Left ventricle myocardium inferior (tissue), 1 donor: ENCODE data around the gene ZC3H12C. TPM values are rescaled to one million over a fixed set of nuclear protein-coding genes. Genes with fewer than 3 reads are reported as not detected.
"Not testable (repeated sequence)": the region's sequence is repeated elsewhere in the genome, so short reads cannot be mapped to it uniquely, and the experiment has no call there.

ENCODE experiments used
- DNase-seq: peaks from one replicate; pipeline ENCODE4 v3.0.0-alpha.2; 2020
- H3K27ac ChIP-seq: fragments of 200-600 bp; replicated peaks from 2 replicates; pipeline ENCODE4 v1.8.0; 2021
- H3K27me3 ChIP-seq: fragments of 200-600 bp; 2 replicates; pipeline ENCODE4 v1.8.0; 2021; ENCODE audit warnings: low read depth
- H3K36me3 ChIP-seq: fragments of 200-600 bp; 2 replicates; pipeline ENCODE4 v1.8.0; 2021
- H3K4me1 ChIP-seq: fragments of 200-600 bp; 2 replicates; pipeline ENCODE4 v1.8.0; 2021
- H3K4me3 ChIP-seq: fragments of 200-600 bp; 2 replicates; pipeline ENCODE4 v1.8.0; 2021; ENCODE audit warnings: mild to moderate bottlenecking, moderate library complexity
- H3K9me3 ChIP-seq: fragments of 200-600 bp; replicated peaks from 2 replicates; pipeline ENCODE4 v1.8.0; 2021
- intact Hi-C: fragments of 100-400 bp; cut with micrococcal nuclease; formaldehyde crosslinking; loops from one replicate; pipeline ENCODE4 v1.11.0; 2022
- total RNA-seq: library from RNA; stranded (reverse); fragmentation: NEBNext Ultra II Directional; extraction: Animal tissue kit (Norgen Biotek cat#: 25700); gene quantifications from one replicate; pipeline ENCODE4 v1.2.1, GENCODE V29; 2021
- TF ChIP-seq, protein P1 (sequence below): fragments of 200-600 bp; IDR thresholded peaks from 2 replicates; pipeline ENCODE4 v1.8.0; 2021; ENCODE audit warnings: antibody characterized with exemption, mild to moderate bottlenecking, borderline replicate concordance
- donor health status: DM: no; HTN: yes; CAD: no; lungs with severe emphysema.

The ZC3H12C gene
- total RNA-seq, 1 donor from 2014 or later, result 16.8 TPM

DNA sequence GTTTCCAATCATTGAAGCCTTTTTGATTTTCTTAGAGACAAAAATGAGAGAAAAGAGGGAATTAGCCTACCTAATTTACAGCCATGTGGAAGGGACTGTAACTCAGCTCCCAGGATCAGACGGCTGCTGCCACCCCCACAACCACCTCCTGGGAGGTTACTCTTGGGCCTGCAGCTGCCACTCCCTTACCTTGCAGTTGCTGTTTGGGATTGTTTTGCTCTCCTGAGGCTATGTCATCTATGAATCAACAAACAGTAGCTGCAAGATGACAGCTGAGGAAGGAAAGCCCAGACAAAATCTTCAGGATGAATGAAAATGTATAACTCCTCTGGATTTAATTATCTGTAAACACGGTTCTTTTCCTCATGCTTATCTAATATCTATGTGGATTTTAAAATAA is 28.0 kb upstream of the ZC3H12C start:
- intact Hi-C loops, result no loop called here
- DNase-seq, result no peak
- Histone ChIP-seq H3K27ac (no peak overlapping the region), H3K4me3 (no peak overlapping the region), H3K36me3 (no peaks in the 10 kb centered on the region), H3K9me3 (no peaks in the 10 kb centered on the region), H3K27me3 (no peaks in the 10 kb centered on the region), H3K4me1 (peaks cover 21% of the 10 kb centered on the region)
- TF ChIP-seq, protein P1, sequence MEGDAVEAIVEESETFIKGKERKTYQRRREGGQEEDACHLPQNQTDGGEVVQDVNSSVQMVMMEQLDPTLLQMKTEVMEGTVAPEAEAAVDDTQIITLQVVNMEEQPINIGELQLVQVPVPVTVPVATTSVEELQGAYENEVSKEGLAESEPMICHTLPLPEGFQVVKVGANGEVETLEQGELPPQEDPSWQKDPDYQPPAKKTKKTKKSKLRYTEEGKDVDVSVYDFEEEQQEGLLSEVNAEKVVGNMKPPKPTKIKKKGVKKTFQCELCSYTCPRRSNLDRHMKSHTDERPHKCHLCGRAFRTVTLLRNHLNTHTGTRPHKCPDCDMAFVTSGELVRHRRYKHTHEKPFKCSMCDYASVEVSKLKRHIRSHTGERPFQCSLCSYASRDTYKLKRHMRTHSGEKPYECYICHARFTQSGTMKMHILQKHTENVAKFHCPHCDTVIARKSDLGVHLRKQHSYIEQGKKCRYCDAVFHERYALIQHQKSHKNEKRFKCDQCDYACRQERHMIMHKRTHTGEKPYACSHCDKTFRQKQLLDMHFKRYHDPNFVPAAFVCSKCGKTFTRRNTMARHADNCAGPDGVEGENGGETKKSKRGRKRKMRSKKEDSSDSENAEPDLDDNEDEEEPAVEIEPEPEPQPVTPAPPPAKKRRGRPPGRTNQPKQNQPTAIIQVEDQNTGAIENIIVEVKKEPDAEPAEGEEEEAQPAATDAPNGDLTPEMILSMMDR, result no peak

DNA sequence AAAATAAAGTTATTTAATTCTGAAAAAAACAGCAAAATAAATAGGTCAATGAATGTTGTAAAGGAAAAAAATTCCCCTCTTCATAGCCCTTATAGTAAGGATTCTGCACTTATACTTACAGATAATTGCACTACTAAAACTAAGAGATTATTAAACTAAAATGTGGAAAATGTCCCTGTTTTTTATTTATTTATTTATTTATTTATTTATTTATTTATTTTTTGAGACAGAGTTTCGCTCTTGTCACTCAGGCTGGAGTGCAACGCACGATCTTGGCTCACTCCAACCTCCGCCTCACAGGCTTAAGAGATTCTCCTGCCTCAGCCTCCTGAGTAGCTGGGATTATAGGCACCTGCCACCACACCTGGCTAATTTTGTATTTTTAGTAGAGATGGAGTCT is 25.2 kb upstream of the ZC3H12C start:
- H3K36me3 ChIP-seq, intact Hi-C loops, DNase-seq, H3K9me3 ChIP-seq, H3K27me3 ChIP-seq, H3K4me3 ChIP-seq: not testable (repeated sequence)
- Histone ChIP-seq H3K4me1 (peaks cover 24% of the 10 kb centered on the region), H3K27ac (peak overlapping the region; percentile 77)

DNA sequence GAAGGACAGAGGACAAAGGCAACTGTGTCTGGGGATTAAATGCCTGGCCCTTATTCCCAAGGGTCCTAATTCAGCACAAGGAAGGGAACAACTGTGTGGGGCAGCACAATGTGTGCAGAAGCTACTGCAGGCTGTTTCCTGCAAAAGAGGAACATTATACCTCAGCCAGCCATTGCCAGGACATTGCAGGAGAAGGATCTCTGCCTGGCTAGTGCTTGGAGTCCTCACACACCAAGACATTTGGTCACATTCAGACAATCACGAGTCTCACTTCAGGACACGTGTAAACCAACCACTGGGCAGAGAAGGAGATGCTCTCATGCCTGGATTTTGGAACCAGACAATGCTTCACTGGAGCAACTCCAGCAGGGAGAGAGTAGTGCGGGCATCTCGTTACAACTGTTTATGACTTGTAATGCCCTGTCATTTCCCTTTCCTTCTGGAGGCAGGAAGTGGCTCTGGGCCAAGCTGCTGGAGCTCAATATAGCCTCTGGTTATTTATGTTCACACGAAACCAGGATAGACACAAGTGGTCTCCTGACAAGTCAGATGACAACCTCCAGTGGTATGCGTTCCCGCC is 23.9 kb upstream of the ZC3H12C start:
- Histone ChIP-seq H3K4me1 (peaks cover 24% of the 10 kb centered on the region), H3K36me3 (no peaks in the 10 kb centered on the region), H3K4me3 (peak overlapping the region; percentile 23), H3K9me3 (no peaks in the 10 kb centered on the region), H3K27ac (peak overlapping the region; percentile 77), H3K27me3 (no peaks in the 10 kb centered on the region)
- TF ChIP-seq, protein P1, result no peak
- intact Hi-C loops, result no loop called here
- peak; percentile 72 for DNase-seq

DNA sequence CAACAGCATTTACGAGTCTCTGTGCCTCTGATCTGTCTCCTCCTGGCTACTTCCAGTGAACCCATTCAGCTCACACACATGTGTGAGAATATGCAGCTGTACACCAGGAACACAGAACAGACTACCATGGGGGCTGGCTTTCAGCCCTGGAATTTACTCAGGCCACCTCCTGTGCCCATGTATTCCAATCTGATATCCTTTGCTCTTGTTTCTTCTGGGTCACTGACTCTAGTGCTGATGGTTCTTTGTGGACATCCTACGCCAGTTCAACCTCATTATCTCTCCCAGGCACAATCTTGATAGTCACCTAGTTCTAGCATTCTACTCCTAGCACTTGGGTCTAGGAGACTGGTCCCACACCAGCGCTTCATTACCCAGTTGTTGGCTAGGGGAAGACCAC is 23.0 kb upstream of the ZC3H12C start:
- no peaks in the 10 kb centered on the region for H3K27me3 ChIP-seq
- no peak overlapping the region for H3K4me3 ChIP-seq
- H3K36me3 ChIP-seq, result no peaks in the 10 kb centered on the region
- no peaks in the 10 kb centered on the region for H3K9me3 ChIP-seq
- intact Hi-C loops, result no loop called here
- H3K4me1 ChIP-seq, result peaks cover 24% of the 10 kb centered on the region
- peak overlapping the region; percentile 77 for H3K27ac ChIP-seq
- TF ChIP-seq, protein P1, result no peak
- DNase-seq, result no peak

DNA sequence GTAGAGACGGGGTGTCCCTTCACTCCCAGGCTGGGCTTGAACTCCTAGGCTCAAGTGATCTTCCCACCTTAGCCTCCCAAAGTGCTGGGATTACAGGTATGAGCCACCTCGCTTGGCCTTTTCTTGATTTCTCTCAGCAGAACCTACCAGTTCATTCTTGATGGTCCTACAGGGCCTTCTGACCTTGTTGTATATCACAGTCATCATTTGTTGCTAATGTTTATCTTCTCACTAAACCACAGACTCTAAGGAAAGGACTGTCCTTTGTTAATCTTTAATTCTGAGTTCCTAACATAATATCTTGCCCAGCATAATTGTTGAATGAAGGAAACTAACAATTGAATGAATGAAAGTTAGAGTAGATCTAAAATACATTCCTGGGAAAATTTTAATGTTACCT is 22.0 kb upstream of the ZC3H12C start:
- Histone ChIP-seq H3K36me3 (no peaks in the 10 kb centered on the region), H3K4me1 (peaks cover 32% of the 10 kb centered on the region), H3K4me3 (no peak overlapping the region), H3K27me3 (no peaks in the 10 kb centered on the region), H3K27ac (no peak overlapping the region), H3K9me3 (no peaks in the 10 kb centered on the region)
- TF ChIP-seq, protein P1, result no peak
- DNase-seq, result no peak
- intact Hi-C loops, result no loop called here

DNA sequence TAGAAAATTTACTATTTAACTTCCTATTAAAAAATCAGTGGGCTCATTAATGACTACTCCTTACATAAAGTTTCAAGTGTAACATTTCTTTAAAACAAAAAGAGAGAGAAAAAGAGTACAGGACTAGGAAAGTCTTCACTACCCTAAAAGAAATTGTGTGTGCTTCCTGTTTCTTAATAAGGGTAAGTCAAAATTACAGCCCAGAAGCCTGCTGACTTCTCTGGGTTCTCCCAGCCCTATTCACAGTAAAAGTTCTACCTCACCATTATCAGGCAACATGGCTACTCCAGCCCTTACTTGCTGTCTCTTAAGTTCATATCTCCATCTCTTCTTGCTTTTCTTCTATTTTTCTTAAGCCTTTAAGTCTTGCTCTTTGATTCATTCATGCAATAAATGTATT is 20.3 kb upstream of the ZC3H12C start:
- H3K4me3 ChIP-seq, result no peak overlapping the region
- H3K27ac ChIP-seq, result no peak overlapping the region
- H3K4me1 ChIP-seq, result peaks cover 32% of the 10 kb centered on the region
- TF ChIP-seq, protein P1, result no peak
- no peaks in the 10 kb centered on the region for H3K9me3 ChIP-seq
- intact Hi-C loops, result no loop called here
- H3K36me3 ChIP-seq, result no peaks in the 10 kb centered on the region
- H3K27me3 ChIP-seq, result no peaks in the 10 kb centered on the region
- no peak for DNase-seq
